ENCODE data around the gene PROX1.
"Not testable (repeated sequence)": the region's sequence is repeated elsewhere in the genome, so short reads cannot be mapped to it uniquely, and the experiment has no call there.

The PROX1 gene

DNA sequence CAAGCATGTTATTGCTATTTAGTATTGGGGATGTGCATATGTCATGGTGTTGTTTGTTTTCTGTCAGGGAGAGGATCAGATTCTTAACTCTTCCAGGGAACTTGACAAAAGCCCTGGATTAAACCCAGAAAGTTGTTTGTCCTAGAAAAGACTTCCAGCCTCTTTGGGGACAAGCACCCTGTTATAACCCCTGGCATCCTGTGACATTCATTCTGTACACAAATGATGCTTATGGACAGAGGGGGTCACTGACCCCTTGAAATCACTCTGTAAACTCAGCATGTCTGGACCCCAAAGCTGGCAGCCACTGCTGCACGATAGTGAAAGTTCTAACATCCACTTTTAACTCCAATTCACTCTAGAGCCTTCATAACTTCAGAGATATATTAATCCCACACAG is 81.2 kb downstream of the PROX1 start:
- no peak overlapping the region for H3K4me3 Mint-ChIP-seq
- no peaks in the 10 kb centered on the region for H3K4me1 Mint-ChIP-seq (ENCODE audit: low read depth)
- H3K36me3 Mint-ChIP-seq (ENCODE audit: low read depth): no peaks in the 10 kb centered on the region
- no peaks in the 10 kb centered on the region for H3K27me3 Mint-ChIP-seq
- no peaks in the 10 kb centered on the region for H3K9me3 Mint-ChIP-seq
- H3K27ac Mint-ChIP-seq: no peak overlapping the region
- intact Hi-C loops (cut with micrococcal nuclease): no loop called here

DNA sequence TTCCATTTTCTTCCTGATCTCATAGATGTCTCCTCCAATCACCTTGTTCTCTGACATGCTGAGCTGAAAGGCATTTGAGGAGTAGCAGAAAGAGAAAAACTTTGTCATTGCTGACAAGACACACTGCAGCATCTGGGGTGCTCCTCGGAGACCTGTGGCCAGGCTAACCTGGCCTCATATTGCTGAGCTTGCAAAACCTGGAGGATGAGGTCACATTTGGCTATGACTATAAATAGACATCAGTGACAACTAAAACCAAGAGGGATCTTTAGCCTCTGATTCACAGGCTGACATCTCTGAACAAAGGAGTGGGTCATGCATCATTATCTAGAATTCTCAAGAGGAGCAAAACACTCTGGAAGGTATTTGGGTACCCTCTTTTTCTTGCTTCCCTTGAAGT is 83.7 kb downstream of the PROX1 start:
- Mint-ChIP-seq H3K27ac (no peak overlapping the region), H3K27me3 (no peaks in the 10 kb centered on the region), H3K4me3 (no peak overlapping the region), H3K9me3 (no peaks in the 10 kb centered on the region), H3K4me1 (ENCODE audit: low read depth) (no peaks in the 10 kb centered on the region), H3K36me3 (ENCODE audit: low read depth) (no peaks in the 10 kb centered on the region)
- intact Hi-C loops (cut with micrococcal nuclease): no loop called here

DNA sequence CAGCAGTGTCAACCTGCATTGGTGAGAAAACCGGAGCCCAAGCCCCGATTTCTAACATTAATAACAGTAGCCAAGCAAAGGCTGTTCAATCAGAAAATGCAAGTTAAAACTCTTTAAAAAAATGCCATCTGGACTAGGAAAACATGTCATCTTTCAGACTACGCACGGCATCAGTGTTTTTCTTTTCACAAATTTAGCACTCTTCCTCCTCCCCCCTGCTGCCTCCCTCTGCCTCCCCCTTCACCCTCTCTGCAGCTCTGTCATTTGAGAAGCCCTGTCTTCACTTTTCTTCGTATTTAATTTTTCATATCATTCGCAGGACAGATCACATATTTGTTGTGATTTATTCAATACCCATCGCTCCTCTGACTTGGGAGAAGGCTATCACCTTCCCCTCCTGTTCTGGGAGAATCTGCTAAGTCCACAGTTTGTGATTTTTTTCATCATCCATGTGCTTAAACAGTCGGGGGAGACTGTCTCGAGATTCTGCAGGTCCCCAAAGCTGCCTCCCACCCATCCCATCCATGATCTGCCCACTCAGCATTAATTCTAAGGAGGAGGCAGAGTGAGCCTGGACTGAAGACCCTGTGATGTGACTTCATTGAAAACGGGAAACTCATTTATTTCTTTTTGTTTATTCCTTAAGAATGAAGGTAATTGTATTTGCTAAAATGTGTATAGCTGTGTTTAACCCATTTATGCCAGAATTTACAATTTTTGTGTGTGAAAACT is 84.8 kb downstream of the PROX1 start:
- no peak overlapping the region for H3K27ac Mint-ChIP-seq
- intact Hi-C loops (cut with micrococcal nuclease): no loop called here
- H3K4me3 Mint-ChIP-seq: no peak overlapping the region
- H3K27me3 Mint-ChIP-seq: no peaks in the 10 kb centered on the region
- no peaks in the 10 kb centered on the region for H3K9me3 Mint-ChIP-seq
- no peaks in the 10 kb centered on the region for H3K4me1 Mint-ChIP-seq (ENCODE audit: low read depth)
- H3K36me3 Mint-ChIP-seq (ENCODE audit: low read depth): no peaks in the 10 kb centered on the region

DNA sequence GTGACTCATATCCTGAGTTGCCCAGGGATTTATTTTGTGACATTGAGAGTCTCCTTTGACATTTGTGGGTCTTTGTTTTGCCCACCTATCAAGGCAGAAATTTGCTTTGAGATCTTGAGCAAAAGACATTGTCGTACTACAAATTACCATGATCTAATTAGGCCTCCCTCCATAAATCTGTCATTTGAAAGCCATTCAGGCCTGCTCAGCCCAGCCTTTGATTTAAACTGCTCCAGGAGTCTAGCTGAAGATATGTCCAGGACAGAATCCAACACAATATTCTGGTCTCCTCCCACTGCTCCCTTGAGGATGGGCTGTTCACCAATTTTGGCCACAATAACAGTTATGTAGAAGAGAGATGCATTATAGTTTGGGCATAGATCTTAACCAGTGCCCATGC is 86.7 kb downstream of the PROX1 start:
- no peaks in the 10 kb centered on the region for H3K4me1 Mint-ChIP-seq (ENCODE audit: low read depth)
- H3K9me3 Mint-ChIP-seq: no peaks in the 10 kb centered on the region
- intact Hi-C loops (cut with micrococcal nuclease): no loop called here
- H3K36me3 Mint-ChIP-seq (ENCODE audit: low read depth): no peaks in the 10 kb centered on the region
- no peaks in the 10 kb centered on the region for H3K27me3 Mint-ChIP-seq
- H3K4me3 Mint-ChIP-seq: no peak overlapping the region
- no peak overlapping the region for H3K27ac Mint-ChIP-seq

DNA sequence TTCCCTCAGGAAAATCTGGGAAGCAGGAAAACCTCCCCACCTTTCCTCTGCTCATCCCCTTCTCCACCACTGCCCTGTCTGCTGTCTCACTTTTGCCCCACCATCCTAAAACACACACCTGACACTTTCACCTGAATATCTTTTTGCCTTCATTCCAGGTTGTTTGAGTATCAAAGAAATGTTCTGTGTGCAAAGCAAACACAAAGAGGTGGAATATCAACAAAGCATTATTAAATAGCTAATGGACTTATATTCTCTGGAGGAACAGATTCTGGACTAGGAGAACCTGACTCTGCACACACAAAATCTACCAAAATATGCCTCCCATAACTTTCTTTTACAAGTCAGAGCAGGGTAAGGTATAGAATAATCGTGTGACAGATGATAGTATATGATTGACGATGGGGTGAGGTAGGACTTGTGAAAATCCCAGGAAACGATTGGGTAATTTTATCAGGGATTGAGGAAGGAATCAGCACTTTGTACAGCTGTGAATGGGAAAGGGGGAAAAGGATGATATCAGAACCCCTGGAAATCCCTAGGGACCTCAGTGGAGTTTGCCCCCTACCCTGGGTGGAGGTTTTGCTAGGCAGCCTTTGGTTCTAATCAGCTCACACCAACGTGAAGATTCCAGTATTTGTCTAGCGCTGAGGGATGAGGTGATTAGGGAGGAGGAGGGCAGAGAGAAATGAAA is 87.7 kb downstream of the PROX1 start:
- no peaks in the 10 kb centered on the region for H3K9me3 Mint-ChIP-seq
- no peaks in the 10 kb centered on the region for H3K4me1 Mint-ChIP-seq (ENCODE audit: low read depth)
- H3K27me3 Mint-ChIP-seq: no peaks in the 10 kb centered on the region

DNA sequence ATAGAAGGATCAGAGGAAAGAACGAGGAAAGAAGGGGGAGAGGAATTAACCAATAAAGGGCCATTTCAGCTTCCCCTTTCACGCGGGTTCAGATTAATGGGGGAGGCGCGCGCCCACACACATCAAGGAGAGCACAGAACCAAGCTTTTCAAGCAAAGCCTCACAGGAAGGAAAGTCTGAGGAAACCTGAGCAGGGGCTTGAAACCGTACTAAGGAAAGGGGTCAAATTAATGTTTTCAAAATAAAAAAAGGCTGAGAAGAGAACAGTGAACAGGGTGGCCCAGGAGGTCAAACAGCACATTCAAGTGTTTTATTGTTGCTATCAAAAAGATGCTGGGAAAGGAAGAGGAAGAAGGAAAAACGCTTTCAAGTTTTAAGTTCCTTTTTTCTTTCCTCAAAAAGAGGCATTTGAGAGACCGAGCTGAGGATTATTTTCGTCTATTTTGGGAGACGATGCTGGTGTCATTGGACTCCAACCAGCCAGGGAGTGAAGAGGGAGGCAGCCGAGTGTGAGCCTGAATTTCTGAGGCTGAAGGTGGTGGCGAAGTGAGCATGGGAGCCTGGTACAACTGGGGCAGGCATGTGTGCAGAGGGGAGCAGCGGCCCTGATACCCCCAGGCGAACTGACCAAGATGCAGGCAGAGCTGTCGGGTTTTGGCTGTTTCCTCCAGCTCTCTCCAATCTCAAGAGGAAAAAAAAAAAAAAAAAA is 88.4 kb downstream of the PROX1 start:
- Mint-ChIP-seq H3K4me1 (ENCODE audit: low read depth) (no peaks in the 10 kb centered on the region), H3K4me3 (no peak overlapping the region), H3K27ac (no peak overlapping the region), H3K36me3 (ENCODE audit: low read depth) (no peaks in the 10 kb centered on the region), H3K9me3 (no peaks in the 10 kb centered on the region), H3K27me3 (no peaks in the 10 kb centered on the region)
- intact Hi-C loops (cut with micrococcal nuclease): no loop called here

More for the DNA sequence above, 87.7 kb downstream of the PROX1 start:
- H3K4me3 Mint-ChIP-seq: no peak overlapping the region
- intact Hi-C loops (cut with micrococcal nuclease): no loop called here
- no peaks in the 10 kb centered on the region for H3K36me3 Mint-ChIP-seq (ENCODE audit: low read depth)
- H3K27ac Mint-ChIP-seq: no peak overlapping the region

DNA sequence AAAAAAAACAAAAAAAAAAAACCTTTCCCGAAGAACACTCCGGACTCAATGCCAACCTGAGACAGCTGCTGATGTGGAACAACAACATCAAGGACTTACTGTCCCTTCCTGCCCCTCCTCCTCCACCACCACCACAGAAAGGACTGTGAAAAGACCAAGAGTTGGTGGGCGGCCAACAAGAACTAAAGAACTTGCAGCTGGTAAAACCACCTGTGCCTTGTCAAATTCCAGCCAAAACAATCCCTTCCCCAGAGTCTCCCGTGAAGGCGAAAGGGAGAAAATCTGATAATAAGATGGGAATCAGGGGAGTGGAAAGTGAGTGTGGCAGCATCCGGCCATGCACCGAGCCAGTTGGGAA is 88.9 kb downstream of the PROX1 start:
- no peaks in the 10 kb centered on the region for H3K4me1 Mint-ChIP-seq (ENCODE audit: low read depth)
- intact Hi-C loops (cut with micrococcal nuclease): no loop called here
- H3K4me3 Mint-ChIP-seq: no peak overlapping the region
- H3K27ac Mint-ChIP-seq: no peak overlapping the region
- H3K27me3 Mint-ChIP-seq: no peaks in the 10 kb centered on the region
- H3K9me3 Mint-ChIP-seq: no peaks in the 10 kb centered on the region
- no peaks in the 10 kb centered on the region for H3K36me3 Mint-ChIP-seq (ENCODE audit: low read depth)

DNA sequence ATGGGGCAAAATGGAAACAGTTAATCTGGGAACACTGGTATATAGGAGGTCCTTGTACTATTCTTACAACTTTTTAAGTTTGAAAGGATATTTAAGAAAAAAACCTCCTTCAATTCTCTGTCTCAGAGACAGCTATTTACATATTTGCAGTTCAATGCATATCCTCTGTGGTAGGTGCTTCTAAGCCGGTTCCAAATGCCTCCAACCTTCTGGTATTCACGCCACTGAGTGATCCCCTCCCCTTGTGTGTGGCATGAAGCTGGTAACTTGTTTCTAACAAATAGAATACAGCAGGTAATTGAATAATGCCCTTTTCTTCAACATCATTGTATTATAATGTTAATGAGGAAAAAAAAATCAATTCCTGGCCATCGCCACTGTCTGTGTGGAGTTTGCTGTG is 91.2 kb downstream of the PROX1 start:
- Mint-ChIP-seq H3K4me1 (ENCODE audit: low read depth) (no peaks in the 10 kb centered on the region), H3K27me3 (no peaks in the 10 kb centered on the region), H3K27ac (no peak overlapping the region), H3K4me3 (no peak overlapping the region), H3K36me3 (ENCODE audit: low read depth) (no peaks in the 10 kb centered on the region), H3K9me3 (no peaks in the 10 kb centered on the region)
- intact Hi-C loops (cut with micrococcal nuclease): no loop called here

DNA sequence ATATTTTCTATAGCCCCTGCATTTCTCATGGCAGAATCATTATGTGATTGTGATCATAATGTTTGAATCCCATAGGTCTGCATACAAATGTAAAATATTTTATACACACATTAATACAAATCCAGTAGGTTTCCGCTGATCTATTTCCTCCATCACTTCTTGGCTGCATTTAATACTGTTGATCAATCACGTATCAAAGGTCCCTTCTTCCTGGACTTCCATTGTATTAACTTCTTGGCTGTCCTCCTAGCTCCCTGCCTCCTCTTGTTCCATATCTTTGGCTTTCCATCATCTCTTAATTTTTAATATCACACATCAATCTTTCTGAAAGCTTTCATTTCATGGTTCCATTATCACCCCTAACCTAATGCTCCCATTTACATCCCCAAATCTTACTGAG is 97.6 kb downstream of the PROX1 start:
- intact Hi-C loops (cut with micrococcal nuclease): no loop called here
- Mint-ChIP-seq H3K27me3 (no peaks in the 10 kb centered on the region), H3K4me1 (ENCODE audit: low read depth) (no peaks in the 10 kb centered on the region), H3K36me3 (ENCODE audit: low read depth) (no peaks in the 10 kb centered on the region), H3K27ac (no peak overlapping the region), H3K4me3 (no peak overlapping the region), H3K9me3 (no peaks in the 10 kb centered on the region)

DNA sequence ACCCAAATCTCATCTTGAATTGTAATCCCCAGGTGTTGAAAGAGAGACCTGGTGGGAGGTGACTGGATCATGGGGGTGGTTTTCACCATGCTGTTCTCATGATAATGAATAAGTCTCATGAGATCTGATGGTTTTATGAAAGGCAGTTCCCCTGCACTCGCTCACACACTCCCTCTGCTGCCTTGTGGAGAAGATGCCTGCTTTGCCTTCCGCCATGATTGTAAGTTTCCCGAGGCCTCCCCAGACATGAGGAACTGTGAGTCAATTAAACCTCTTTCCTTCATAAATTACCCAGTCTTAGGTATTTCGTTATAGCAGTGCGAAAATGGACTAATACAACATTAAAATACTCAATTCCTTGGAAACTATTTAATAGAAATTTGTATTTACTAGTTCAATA is 99.2 kb downstream of the PROX1 start:
- H3K27ac Mint-ChIP-seq: no peak overlapping the region
- no peak overlapping the region for H3K4me3 Mint-ChIP-seq
- H3K4me1 Mint-ChIP-seq (ENCODE audit: low read depth): no peaks in the 10 kb centered on the region
- H3K27me3 Mint-ChIP-seq: no peaks in the 10 kb centered on the region
- intact Hi-C loops (cut with micrococcal nuclease): no loop called here
- H3K9me3 Mint-ChIP-seq: peaks cover under 1% of the 10 kb centered on the region
- no peaks in the 10 kb centered on the region for H3K36me3 Mint-ChIP-seq (ENCODE audit: low read depth)

DNA sequence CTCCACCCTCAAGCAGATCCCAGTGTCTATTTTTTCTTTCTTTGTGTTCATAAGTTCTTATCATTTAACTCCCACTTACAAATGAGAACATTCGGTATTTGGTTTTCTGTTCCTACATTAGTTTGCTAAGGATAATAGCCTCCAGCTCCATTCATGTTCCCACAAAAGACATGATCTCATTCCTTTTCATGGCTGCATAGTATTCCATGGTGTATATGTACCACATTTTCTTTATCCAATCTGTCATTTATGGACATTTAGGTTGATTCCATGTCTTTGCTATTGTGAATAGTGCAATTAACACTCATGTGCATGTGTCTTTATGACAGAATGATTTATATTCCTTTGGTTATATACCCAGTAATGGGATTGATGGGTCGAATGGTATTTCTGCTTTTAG is 101.2 kb downstream of the PROX1 start:
- H3K27ac Mint-ChIP-seq; H3K4me1 Mint-ChIP-seq (ENCODE audit: low read depth); intact Hi-C loops (cut with micrococcal nuclease); H3K4me3 Mint-ChIP-seq; H3K27me3 Mint-ChIP-seq; H3K36me3 Mint-ChIP-seq (ENCODE audit: low read depth): not testable (repeated sequence)
- peaks cover 12% of the 10 kb centered on the region for H3K9me3 Mint-ChIP-seq

All from dendritic cell treated with granulocyte-macrophage colony-stimulating factor and Interleukin-4, amounts not matched to agents 40 ng/mL and 50 ng/mL, for 4 days (primary cell).